ENCODE measurements around the gene KIAA0753.

DNA sequence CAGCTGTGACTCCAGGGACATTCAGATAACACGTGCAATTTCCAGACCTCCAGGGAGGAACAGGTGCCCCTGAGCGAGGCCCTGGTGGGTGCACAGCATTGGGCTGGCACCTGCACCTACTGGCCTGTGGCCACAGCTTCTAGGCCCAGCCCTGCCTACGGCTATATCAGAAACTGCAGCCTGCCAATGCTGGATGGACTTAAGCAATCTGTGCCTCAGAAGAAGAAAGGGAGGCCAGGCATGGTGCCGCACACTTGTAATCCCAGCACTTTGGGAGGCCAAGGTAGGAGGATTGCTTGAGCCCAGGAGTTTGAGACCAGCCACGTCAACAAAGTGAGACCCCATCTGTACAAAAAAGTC is 96.5 kb downstream of the KIAA0753 start:
- TF ChIP-seq, protein P1, sequence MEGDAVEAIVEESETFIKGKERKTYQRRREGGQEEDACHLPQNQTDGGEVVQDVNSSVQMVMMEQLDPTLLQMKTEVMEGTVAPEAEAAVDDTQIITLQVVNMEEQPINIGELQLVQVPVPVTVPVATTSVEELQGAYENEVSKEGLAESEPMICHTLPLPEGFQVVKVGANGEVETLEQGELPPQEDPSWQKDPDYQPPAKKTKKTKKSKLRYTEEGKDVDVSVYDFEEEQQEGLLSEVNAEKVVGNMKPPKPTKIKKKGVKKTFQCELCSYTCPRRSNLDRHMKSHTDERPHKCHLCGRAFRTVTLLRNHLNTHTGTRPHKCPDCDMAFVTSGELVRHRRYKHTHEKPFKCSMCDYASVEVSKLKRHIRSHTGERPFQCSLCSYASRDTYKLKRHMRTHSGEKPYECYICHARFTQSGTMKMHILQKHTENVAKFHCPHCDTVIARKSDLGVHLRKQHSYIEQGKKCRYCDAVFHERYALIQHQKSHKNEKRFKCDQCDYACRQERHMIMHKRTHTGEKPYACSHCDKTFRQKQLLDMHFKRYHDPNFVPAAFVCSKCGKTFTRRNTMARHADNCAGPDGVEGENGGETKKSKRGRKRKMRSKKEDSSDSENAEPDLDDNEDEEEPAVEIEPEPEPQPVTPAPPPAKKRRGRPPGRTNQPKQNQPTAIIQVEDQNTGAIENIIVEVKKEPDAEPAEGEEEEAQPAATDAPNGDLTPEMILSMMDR (optimal IDR thresholded peaks at IDR 0.05 in 1 of 3, IDR thresholded peaks at IDR 0.05 in 1 of 3, conservative IDR thresholded peaks at IDR 0.05 in 1 of 3; ENCODE audit: extremely low read depth in 1 of 3, insufficient read depth in 2 of 3, low read length in 3 of 3) = no peak
- TF ChIP-seq EZH2 (IDR thresholded peaks at IDR 0.05; ENCODE audit: low read length) = no peak
